ENCODE data around the gene TMTC2.

TMTC2 gene

DNA sequence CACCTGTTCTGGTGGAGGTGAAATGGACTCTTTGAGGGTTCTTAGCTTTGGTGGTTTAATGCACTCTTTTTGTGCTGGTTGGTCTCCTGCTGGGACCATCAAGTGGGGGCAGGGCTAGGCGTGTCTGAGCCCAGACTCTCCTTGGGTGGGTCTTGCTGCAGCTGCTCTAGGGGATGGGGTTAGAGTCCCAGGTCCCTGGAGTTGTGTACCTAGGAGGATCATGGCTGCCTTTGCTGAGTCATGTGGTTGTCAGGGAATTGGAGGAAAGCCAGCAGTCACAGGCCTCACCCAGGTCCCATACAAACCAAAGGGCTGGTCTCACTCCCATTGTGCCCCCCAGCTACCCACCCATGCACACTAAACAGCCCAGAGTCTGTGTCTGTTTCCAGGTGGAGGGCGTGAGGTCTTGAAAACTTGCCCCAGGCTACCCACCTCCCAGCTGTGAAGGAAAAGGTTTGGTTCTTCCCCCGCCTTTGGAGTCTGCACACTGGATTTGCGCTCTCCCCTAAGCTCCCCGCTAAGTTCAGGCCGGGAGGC lies 387.7 kb downstream of the TMTC2 start:
- no peak overlapping the region for H3K4me3 ChIP-seq (ENCODE audit: low read depth, low read length)
- DNase-seq (ENCODE audit: low read depth): no peak
- TF ChIP-seq, protein P1, sequence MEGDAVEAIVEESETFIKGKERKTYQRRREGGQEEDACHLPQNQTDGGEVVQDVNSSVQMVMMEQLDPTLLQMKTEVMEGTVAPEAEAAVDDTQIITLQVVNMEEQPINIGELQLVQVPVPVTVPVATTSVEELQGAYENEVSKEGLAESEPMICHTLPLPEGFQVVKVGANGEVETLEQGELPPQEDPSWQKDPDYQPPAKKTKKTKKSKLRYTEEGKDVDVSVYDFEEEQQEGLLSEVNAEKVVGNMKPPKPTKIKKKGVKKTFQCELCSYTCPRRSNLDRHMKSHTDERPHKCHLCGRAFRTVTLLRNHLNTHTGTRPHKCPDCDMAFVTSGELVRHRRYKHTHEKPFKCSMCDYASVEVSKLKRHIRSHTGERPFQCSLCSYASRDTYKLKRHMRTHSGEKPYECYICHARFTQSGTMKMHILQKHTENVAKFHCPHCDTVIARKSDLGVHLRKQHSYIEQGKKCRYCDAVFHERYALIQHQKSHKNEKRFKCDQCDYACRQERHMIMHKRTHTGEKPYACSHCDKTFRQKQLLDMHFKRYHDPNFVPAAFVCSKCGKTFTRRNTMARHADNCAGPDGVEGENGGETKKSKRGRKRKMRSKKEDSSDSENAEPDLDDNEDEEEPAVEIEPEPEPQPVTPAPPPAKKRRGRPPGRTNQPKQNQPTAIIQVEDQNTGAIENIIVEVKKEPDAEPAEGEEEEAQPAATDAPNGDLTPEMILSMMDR (IDR thresholded peaks at IDR 0.05; ENCODE audit: control insufficient read depth, extremely low read depth, insufficient read depth): no peak

DNA sequence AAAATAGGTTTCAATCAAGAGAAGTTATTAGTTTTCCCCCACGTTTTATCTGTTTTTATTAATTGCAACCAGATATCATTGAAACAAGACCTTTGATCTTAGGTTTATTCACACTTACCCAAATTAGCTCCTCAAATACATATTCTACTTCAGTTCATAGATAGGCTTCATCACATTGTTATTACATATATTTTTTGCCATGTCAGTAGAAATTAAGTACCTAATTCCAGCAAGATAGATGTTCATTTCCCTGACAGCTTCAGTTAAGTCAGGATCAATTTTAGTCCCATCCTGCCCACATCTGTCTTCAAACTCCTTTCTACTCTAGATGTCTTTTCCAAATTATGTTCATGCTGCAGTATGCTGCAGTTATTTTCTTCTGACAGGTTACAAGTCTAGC lies 388.8 kb downstream of the TMTC2 start:
- TF ChIP-seq, protein P1 (IDR thresholded peaks at IDR 0.05; ENCODE audit: control insufficient read depth, extremely low read depth, insufficient read depth): no peak
- H3K4me3 ChIP-seq (ENCODE audit: low read depth, low read length): no peak overlapping the region
- no peak for DNase-seq (ENCODE audit: low read depth)

DNA sequence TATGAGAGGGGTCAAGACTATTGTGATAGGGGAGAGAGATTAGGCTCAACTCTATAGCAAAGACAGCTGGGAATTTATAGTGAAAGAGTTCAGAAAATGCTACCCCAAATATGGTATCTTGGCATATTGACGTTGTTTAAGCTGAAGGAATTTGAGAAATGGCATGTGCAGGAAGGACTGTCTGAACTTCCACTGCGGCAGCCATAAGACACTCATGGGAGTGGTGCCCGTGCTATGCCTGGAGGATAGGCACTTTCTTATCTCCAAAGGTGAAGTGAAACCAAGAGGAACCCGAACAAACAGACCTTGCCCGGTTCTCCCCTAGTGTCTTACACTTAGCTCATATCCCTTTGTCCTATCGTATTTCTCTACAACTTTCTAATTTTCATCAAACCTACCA lies 390.3 kb downstream of the TMTC2 start:
- no peak for DNase-seq (ENCODE audit: low read depth)

DNA sequence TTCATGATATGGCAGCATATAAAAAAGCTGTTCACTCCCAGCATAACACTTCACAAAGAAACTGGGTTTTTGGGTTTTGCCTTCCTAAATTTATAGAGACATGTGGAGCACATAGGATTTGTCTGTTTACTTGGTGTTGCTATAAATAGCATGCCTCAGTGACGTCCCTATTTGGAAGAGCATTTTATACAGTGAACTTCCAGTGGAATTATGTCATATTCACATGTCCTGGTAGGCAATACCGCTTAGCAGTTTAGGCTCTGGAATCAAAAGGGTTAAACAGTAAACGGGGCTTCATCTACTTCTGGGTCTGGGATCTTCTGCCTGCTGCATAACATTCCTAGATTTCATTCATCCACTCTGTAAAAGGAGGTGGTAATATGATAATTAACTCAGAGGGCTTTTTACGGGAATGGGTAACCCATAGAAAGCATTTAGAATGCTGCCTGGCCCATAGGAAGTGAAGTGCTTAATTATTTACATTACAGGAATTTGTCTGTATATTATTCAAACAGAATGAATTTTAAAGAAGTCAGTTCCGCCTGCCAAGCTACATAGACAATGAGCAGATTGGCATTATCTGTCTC lies 396.1 kb downstream of the TMTC2 start:
- no peak for DNase-seq (ENCODE audit: low read depth)
- TF ChIP-seq, protein P1 (IDR thresholded peaks at IDR 0.05; ENCODE audit: control insufficient read depth, extremely low read depth, insufficient read depth): no peak
- H3K4me3 ChIP-seq (ENCODE audit: low read depth, low read length): no peak overlapping the region

More for the DNA sequence above, 390.3 kb downstream of the TMTC2 start:
- TF ChIP-seq, protein P1 (IDR thresholded peaks at IDR 0.05; ENCODE audit: control insufficient read depth, extremely low read depth, insufficient read depth): no peak
- no peak overlapping the region for H3K4me3 ChIP-seq (ENCODE audit: low read depth, low read length)

DNA sequence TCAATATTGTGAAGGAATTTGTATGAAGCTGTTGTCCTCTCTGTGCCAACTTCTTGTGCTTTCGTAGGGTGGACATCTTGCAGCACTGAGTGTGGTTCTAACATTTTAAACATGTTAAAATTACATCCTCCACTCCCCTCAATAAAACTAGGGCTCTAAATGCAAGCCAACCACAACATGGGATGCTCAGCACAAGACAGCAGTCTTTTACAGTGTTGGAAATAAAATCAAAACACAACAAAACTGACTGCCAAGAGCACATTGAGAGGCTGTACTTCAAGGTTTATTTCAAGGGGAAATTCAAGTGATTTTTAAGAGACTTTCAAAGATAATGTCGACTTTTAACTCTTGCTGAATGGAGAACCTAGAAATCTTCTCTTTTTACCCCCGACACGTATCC lies 396.9 kb downstream of the TMTC2 start:
- TF ChIP-seq, protein P1 (IDR thresholded peaks at IDR 0.05; ENCODE audit: control insufficient read depth, extremely low read depth, insufficient read depth): no peak
- H3K4me3 ChIP-seq (ENCODE audit: low read depth, low read length): no peak overlapping the region
- no peak for DNase-seq (ENCODE audit: low read depth)

DNA sequence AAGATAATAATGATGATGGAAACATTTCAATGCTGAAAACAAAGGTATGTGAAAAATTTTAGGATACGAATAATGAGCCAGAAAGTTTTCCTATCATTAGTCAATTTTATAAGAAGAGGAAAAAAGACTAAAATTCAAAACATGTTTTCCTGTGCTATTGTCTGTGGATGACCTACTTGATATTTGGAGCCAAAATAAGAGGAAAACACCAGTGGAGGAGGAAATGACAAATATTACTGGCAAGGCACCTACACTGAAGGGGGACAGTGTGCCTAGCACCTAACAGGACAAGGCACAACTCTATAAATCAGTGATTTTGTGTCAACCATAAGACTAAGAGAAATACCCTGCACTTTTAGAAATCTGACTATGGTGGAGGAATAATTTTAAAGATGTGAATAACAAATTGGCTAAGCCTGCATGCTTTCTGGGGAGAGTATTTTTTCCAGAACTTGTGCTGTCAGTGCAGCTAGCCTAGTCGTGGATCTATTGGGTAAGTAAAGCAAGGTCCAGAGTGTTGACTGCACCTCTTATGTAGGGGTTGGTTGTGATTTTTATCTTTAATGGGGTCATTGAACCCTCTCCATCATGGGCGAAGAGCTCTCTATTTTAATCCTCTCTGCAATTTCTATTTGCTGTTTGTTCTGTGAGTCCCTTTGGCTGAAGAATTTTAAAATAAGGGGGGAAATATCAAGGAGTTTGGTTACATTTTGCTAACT lies 398.0 kb downstream of the TMTC2 start:
- TF ChIP-seq, protein P1 (IDR thresholded peaks at IDR 0.05; ENCODE audit: control insufficient read depth, extremely low read depth, insufficient read depth): no peak
- DNase-seq (ENCODE audit: low read depth): no peak
- no peak overlapping the region for H3K4me3 ChIP-seq (ENCODE audit: low read depth, low read length)
